ENCODE results near the gene URGCP. TPM values are rescaled to one million over a fixed set of nuclear protein-coding genes. Genes with fewer than 3 reads are reported as not detected.
"Not testable (repeated sequence)": the region's sequence is repeated elsewhere in the genome, so short reads cannot be mapped to it uniquely, and the experiment has no call there.

URGCP gene
- total and polyA plus RNA-seq, 2 donors (not counting 1 experiment from before 2014, with no cell fraction given) = 18.3 to 42.1 TPM

DNA sequence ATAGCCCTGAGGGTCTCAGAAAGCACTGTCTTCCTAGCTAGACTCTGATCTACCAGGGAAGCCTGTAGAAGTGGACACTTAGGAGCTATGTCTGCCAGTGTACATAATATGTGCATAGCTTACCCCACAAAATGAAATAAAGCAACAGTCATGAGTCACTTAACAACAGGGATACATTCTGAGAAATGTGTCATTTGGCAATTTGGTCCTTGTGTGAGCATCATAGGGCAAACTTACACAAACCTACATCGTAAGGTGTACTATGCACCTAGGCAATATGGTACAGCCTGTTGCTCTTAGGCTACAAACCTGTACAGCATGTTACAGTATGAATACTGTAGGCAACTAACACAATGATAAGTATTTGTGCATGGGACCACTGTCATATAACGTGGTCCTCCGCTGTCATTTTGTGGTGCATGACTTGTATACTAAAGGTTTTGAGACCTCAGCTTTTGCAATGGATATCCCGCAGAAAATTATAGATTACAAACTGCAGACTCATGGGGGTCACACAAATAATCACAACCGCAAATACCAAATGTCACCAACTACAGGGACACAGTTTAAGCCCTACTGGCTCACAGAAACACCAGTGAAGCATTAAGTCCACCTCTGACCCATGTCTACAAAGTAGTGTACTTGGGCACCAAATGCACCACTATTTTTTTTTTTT, 1.7 kb downstream of the URGCP start:
- Histone ChIP-seq H3K9ac (ENCODE audit: insufficient read depth, low read length) (no peak overlapping the region), H3K27ac (ENCODE audit: insufficient read depth, low read length) (peak overlapping the region; percentile 77), H3K4me1 (ENCODE audit: control insufficient read depth, extremely low read depth, insufficient read depth, low read length) (peaks cover 7% of the 10 kb centered on the region), H4K20me1 (ENCODE audit: control insufficient read depth, extremely low read depth, insufficient read depth, low read length) (no peaks in the 10 kb centered on the region), H3K4me2 (ENCODE audit: extremely low read depth, insufficient read depth, low read length) (peak overlapping the region; percentile 67), H3K36me3 (ENCODE audit: control insufficient read depth, insufficient read depth, low read length) (no peaks in the 10 kb centered on the region), H3K4me3 (replicated peaks in 1 of 4; ENCODE audit: control extremely low read depth in 1 of 4, insufficient read depth in 1 of 4, low read depth in 3 of 4, low read length in 4 of 4) (peak overlapping the region; percentile 1 to 86 (median 72)), H2AFZ (ENCODE audit: low read length) (no peak overlapping the region), H3K79me2 (ENCODE audit: control insufficient read depth, insufficient read depth, low read length) (peaks cover 59% of the 10 kb centered on the region), H3K9me3 (ENCODE audit: control insufficient read depth, insufficient read depth, low read depth, low read length) (no peaks in the 10 kb centered on the region), H3K27me3 (ENCODE audit: control insufficient read depth, insufficient read depth, low read length) (no peaks in the 10 kb centered on the region)
- peak; percentile 9 to 22 for DNase-seq (ENCODE audit: low read depth in 2 of 2)
- TF ChIP-seq, protein P1, sequence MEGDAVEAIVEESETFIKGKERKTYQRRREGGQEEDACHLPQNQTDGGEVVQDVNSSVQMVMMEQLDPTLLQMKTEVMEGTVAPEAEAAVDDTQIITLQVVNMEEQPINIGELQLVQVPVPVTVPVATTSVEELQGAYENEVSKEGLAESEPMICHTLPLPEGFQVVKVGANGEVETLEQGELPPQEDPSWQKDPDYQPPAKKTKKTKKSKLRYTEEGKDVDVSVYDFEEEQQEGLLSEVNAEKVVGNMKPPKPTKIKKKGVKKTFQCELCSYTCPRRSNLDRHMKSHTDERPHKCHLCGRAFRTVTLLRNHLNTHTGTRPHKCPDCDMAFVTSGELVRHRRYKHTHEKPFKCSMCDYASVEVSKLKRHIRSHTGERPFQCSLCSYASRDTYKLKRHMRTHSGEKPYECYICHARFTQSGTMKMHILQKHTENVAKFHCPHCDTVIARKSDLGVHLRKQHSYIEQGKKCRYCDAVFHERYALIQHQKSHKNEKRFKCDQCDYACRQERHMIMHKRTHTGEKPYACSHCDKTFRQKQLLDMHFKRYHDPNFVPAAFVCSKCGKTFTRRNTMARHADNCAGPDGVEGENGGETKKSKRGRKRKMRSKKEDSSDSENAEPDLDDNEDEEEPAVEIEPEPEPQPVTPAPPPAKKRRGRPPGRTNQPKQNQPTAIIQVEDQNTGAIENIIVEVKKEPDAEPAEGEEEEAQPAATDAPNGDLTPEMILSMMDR (conservative IDR thresholded peaks at IDR 0.05 in 1 of 2, IDR thresholded peaks at IDR 0.05 in 1 of 2; ENCODE audit: low read depth in 1 of 2, low read length in 2 of 2) = no peak
- no peak for TF ChIP-seq EZH2 (IDR thresholded peaks at IDR 0.05; ENCODE audit: low read length, missing control alignments)

DNA sequence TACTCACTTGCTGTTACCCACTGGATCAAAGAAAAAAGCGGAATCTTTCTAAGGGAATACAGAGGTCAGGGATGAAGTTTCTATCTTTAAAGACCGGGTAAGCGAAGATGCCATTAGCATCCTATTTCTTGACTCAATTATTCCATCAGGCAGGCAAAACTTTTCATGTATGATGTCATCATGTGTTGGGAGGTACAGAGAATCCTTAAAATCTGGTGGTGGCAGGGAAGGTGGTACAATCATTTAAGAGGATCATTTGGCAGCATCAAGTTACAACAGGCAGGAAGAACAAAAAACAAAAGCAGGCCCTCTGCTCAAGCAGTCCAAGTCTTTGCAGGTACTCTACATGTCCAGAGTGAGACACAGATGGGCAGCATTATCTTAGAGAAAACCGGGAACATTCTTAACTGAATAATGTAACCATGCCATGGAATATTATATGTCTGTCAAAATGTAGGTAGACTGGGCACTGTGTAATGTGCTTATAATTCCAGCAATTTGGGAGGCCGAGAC, 3.8 kb downstream of the URGCP start:
- Histone ChIP-seq H3K79me2 (ENCODE audit: control insufficient read depth, insufficient read depth, low read length) (peaks cover 73% of the 10 kb centered on the region), H2AFZ (ENCODE audit: low read length) (no peak overlapping the region), H3K4me1 (ENCODE audit: control insufficient read depth, extremely low read depth, insufficient read depth, low read length) (peaks cover 7% of the 10 kb centered on the region), H3K27ac (ENCODE audit: insufficient read depth, low read length) (no peak overlapping the region), H3K9ac (ENCODE audit: insufficient read depth, low read length) (no peak overlapping the region), H3K4me2 (ENCODE audit: extremely low read depth, insufficient read depth, low read length) (no peak overlapping the region), H3K27me3 (ENCODE audit: control insufficient read depth, insufficient read depth, low read length) (no peaks in the 10 kb centered on the region), H3K4me3 (replicated peaks in 1 of 4; ENCODE audit: control extremely low read depth in 1 of 4, insufficient read depth in 1 of 4, low read depth in 3 of 4, low read length in 4 of 4) (no peak overlapping the region), H4K20me1 (ENCODE audit: control insufficient read depth, extremely low read depth, insufficient read depth, low read length) (no peaks in the 10 kb centered on the region), H3K36me3 (ENCODE audit: control insufficient read depth, insufficient read depth, low read length) (no peaks in the 10 kb centered on the region), H3K9me3 (ENCODE audit: control insufficient read depth, insufficient read depth, low read depth, low read length) (no peaks in the 10 kb centered on the region)
- TF ChIP-seq, protein P1 (conservative IDR thresholded peaks at IDR 0.05 in 1 of 2, IDR thresholded peaks at IDR 0.05 in 1 of 2; ENCODE audit: low read depth in 1 of 2, low read length in 2 of 2) = no peak
- no peak for TF ChIP-seq EZH2 (IDR thresholded peaks at IDR 0.05; ENCODE audit: low read length, missing control alignments)
- no peak for DNase-seq (ENCODE audit: low read depth in 2 of 2)

DNA sequence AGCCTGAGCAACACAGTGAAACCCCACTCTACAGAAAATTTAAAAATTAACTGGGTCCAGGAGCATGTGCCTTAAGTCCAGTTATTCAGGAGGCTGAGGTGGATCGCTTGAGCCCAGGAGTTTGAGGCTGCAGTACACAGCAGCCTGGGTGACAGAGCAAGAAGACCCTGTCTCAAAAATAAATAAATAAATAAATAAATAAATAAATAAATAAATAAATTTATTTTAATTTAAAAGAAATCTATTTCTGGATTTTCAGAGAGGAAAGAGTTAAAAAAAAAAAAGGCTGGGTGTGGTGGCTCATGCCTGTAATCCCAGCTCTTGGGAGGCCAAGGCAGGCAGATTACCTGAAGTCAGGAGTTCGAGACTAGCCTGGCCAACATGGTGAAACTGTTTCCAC, 7.8 kb downstream of the URGCP start:
- H4K20me1 ChIP-seq (ENCODE audit: control insufficient read depth, extremely low read depth, insufficient read depth, low read length); H3K4me1 ChIP-seq (ENCODE audit: control insufficient read depth, extremely low read depth, insufficient read depth, low read length); DNase-seq (ENCODE audit: low read depth in 2 of 2); H3K36me3 ChIP-seq (ENCODE audit: control insufficient read depth, insufficient read depth, low read length); H3K9ac ChIP-seq (ENCODE audit: insufficient read depth, low read length); H3K4me3 ChIP-seq (replicated peaks in 1 of 4; ENCODE audit: control extremely low read depth in 1 of 4, insufficient read depth in 1 of 4, low read depth in 3 of 4, low read length in 4 of 4); H3K4me2 ChIP-seq (ENCODE audit: extremely low read depth, insufficient read depth, low read length); H3K9me3 ChIP-seq (ENCODE audit: control insufficient read depth, insufficient read depth, low read depth, low read length); H3K27ac ChIP-seq (ENCODE audit: insufficient read depth, low read length); H3K27me3 ChIP-seq (ENCODE audit: control insufficient read depth, insufficient read depth, low read length); H2AFZ ChIP-seq (ENCODE audit: low read length): not testable (repeated sequence)
- peaks cover 85% of the 10 kb centered on the region for H3K79me2 ChIP-seq (ENCODE audit: control insufficient read depth, insufficient read depth, low read length)
